ENCODE data around the gene NPIPB6.
"Not testable (repeated sequence)": the region's sequence is repeated elsewhere in the genome, so short reads cannot be mapped to it uniquely, and the experiment has no call there.

DNA sequence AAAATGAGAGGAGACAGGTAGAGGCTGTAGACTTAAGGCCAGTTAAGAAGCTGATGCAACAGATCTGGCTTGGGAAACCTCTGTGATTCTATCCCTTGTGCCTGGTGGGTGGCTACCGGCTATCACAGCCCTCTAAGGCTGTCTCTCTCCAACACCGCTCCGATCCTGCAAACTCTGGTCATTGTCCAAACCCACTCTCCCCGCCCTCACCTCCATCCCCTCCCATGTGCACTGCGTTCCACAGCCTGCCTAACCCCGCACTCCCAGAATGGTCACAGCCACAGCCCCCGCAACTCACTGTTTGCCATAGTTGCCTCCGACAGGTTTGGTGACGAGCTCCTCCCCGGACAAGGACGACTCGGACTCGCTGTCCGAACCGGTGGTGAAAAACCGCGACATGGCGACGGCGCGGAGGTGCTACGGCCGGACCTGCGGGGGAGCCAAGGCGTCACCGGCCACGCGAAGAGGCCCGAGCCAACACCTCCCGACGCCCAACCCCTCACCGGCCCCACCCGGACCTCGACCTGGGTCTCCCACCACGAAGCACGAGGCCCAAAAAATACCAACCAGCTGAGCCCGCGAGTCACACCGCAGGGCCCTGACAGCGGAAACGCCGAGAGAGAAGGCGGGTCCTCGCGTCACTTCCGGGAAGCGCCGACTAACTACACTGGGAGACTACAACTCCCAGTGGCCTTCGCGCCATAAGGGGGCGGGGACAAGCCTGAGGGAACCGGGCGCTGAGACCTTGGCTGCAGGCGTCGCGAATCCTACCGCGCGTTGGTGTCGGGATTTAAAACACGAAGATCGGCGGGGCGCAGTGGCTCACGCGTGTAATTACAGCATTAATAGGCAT is 40.1 kb upstream of the NPIPB6 start, which contains the start of gene EIF3CL:
- TF ChIP-seq POLR2A, EP300 (IDR thresholded peaks at IDR 0.05): not testable (repeated sequence)
- TF ChIP-seq, protein P1, sequence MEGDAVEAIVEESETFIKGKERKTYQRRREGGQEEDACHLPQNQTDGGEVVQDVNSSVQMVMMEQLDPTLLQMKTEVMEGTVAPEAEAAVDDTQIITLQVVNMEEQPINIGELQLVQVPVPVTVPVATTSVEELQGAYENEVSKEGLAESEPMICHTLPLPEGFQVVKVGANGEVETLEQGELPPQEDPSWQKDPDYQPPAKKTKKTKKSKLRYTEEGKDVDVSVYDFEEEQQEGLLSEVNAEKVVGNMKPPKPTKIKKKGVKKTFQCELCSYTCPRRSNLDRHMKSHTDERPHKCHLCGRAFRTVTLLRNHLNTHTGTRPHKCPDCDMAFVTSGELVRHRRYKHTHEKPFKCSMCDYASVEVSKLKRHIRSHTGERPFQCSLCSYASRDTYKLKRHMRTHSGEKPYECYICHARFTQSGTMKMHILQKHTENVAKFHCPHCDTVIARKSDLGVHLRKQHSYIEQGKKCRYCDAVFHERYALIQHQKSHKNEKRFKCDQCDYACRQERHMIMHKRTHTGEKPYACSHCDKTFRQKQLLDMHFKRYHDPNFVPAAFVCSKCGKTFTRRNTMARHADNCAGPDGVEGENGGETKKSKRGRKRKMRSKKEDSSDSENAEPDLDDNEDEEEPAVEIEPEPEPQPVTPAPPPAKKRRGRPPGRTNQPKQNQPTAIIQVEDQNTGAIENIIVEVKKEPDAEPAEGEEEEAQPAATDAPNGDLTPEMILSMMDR (IDR thresholded peaks at IDR 0.05), result not testable (repeated sequence)
